Inflammatory macrophage (primary cell): ENCODE results near the gene CMSS1.

Experiments
- DNase-seq, 2 donors: peaks; one replicate each; pipeline ENCODE4 v3.0.0-alpha.2; 2020 to 2022

CMSS1 gene

GRCh38 chr3:99938270-99938911, 120.7 kb downstream of the CMSS1 start:
- DNase-seq: no peak

GRCh38 chr3:99939876-99940275, 122.2 kb downstream of the CMSS1 start:
- DNase-seq: no peak

DNA sequence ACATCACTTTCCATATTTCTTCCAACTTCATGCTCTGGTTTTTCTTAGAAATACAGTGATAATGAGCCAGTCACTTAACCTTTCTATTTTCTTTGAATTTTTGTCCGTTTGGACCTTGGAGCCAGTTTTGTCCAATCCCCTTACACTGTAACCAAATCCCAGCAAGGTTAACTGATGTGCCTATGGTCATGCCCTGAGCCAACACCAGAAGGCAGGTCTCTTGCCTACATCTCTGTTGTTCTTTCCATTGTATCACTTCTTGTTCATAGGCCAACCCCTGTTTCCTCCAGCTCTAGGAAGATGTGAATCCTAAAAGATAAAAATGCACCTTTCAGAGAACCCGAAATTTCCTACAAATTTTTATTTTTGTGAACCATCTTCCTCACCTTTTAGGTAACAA, 122.7 kb downstream of the CMSS1 start:
- DNase-seq: no peak

DNA sequence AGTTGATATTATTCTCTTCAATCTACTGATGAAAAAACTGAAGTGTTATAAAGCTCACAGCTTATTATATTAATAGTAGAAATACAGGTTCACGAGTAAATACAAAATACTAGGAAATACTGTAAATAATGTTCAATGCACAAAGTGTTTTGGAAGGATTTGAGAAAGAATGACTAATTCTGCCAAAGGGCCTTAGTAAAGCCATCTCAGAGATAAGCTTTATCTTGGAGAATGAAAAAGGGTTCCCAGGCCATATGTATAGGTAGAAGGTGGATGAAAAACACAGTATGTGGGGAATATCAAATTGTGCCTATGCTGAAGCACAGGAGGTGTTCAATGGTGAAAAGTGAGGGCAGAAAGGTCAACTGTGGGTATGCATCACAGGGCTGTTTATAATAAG, 123.5 kb downstream of the CMSS1 start:
- DNase-seq: no peak

DNA sequence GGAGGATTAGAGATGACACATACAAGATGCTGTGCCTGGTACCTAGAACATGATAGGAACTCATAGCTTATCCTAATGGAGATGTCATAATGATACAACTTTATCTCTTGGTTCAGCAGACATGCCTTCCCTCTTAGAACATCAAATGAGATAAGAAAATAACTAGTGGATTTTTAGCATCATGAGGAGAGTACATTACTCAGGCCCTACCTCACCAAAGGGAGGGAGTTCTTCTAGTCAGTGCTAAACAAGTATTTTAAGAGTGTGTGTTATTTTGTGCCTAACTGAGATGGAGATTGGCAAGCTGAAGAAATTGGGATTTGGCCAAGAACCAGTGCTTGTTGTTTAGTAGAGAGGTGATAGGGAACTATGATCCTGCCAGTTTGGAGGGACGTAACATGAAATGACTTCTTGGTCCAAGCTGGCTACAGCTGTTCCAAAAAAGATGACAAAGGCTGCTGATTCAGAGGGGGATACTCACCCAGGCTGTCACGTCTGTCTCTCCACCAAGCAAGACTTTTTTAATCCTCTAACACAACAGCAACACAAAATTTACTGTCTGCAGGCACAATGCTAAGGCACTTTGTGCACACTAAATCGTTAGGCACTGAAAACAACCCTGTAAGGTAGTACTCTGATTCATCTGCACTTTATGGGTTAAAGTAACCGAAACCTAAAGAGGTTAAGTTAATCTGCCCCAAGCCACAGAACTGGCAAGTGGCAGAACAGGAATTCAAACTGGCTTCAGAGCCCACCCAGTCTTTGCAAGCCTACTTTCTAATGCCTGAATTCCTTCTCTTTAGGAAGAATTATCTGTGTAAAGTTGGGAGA, 126.5 kb downstream of the CMSS1 start:
- no peak for DNase-seq

DNA sequence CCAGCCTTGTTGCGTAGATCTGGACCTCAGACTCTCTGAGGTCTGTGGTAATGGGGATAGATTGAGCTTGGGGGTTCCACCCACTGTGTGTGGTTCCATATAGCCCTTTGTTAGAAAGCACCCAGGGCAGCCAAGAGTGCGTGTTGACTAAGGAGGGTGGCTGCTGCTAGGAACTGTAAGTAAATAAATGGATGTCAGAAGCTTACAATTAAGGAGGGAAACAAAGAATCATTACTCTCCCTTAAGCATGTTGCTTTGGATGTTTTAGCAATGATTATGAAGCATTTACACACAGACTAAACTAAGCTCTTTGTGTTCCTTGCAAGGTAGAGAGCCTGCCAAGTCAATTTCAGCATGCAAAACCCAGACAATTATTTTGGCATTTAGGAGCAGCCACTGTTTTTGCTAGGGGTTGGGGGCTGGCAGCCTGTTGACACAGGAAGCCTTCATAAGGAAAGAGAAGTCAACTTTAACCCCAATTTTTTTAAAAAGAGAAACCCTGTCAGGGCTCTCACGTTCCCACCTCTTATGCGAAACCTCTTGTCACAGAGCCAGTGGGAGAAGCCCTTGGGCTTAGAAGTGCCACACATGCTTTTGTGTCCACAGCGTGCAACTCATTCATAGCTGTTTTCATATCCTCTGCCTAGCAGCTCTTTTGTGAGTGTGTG, 127.8 kb downstream of the CMSS1 start:
- no peak for DNase-seq

GRCh38 chr3:99947356-99947755, 129.7 kb downstream of the CMSS1 start:
- DNase-seq: no peak

- DNase-seq: no peak
Measured at GRCh38 chr3:99948467-99949089, 130.9 kb downstream of the CMSS1 start.

DNA sequence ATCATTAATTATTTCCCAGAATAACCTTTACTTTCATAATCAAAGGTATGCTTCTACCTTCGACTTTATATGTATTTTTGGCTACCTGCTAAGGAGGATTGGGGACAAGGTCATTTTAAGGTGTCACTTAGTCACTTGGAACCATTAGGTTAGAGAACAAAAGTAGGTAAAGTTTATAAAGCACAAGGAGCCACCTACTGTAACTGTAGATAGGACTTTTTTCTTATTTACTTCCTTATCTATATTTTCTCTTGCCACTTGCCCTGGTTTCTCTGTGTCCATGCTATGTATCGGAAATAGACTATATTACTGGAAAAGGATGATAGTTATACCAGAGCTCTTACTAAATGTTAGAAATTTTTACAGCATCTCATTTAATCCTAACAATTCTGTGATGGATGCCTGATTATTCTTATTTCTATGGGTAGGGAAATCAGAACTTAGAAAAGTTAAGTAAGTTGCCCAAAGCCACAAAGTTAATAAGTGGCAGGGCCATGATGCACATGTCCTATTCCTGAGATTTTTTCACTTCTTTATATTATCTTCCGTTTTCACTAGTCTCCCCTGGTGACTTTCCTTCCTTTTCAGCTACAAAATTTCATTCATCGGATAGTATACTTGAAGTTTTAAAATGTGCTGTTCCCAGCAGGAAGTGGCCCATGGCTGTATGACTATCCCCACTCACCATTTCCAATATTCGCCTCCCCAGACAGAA, 132.5 kb downstream of the CMSS1 start:
- no peak for DNase-seq

- DNase-seq: peak; percentile 38 to 68
Measured at GRCh38 chr3:99950921-99951320, 133.3 kb downstream of the CMSS1 start.

GRCh38 chr3:99951701-99952100, 134.0 kb downstream of the CMSS1 start:
- DNase-seq: no peak

DNA sequence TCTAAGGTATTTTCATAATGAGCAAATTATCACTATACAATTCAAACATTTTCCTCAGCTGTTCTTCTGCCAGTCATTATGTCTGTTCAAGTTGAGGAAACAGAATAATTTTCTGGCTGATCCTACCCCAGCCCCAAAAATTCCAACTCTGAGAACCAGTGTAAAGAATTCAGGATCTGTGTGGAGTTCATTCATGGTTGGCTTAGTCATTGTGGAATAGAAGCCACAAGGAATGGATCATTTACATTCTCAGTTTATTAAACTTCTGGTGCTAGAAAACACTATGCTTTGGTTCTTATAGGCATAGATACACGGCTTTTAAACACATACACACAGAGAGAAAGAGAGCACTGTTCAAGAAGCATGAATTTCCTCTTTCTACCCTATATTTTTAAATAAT, 134.6 kb downstream of the CMSS1 start:
- no peak for DNase-seq

GRCh38 chr3:99953596-99953995, 135.9 kb downstream of the CMSS1 start:
- DNase-seq: peak in 1 of 2 donors; percentile 8

- no peak for DNase-seq
Measured at GRCh38 chr3:99954914-99955644, 137.4 kb downstream of the CMSS1 start.

GRCh38 chr3:99955773-99956562, 138.3 kb downstream of the CMSS1 start:
- no peak for DNase-seq

DNA sequence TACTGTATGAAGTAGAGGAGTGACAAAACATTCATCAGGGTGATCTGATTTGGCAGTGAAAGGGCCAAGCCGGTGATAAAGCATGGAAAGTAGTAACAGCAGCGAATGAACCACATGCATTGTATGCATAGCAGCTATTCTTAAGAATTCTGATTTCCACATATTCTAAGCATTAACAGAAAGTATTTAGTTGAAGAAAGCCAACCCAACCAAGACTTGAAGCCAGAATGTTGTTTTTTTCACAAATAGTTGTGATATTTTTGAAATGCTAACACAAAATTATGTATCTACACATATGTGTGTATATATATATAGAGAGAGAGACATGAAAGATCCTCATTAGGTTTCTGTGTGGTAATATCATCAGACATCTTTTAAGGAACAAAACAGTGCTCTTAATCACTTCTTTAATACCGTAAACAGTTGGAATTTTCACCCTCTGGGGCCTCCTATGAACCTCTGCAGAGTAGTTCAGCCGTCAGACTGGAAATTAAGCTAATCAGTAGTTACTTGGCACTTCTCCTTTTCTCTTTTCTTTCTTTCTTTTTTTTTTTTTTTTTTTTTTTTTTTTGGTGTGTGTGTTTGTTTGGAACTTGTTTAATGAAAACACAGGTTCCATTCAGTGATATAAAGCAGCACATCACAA, 139.6 kb downstream of the CMSS1 start:
- DNase-seq: no peak

DNA sequence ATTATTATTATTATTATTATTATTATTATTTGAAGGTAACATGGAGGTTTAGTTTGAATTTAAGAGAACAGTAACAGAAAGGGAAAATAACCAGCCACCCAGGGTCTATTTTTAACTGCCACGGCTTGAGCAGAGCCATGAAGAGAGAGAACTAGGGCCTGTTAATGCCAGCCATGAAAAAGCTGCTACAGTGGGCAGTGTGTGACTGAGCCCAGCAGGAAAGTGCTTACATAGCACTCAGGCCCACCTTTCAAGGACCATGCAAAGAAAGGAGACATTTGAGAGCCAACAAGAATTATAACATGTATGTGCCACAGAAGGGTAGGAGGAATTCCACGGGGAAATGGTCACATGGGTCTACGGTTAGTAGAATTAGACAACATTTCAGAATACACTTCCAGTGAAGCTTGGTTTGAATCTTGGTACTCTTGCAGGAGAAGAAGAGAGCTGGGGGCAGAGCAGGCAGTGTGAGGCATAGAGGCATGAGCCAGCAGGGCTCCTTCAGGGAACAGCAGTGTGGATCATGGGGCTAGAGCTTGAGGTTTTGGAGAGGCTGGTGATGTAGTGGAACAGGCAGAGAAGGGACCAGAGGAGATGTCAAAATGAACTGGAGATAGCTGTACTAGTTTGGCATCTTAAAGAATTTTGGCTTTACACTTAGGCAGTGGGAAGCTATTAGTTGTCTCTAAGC, 140.7 kb downstream of the CMSS1 start:
- no peak for DNase-seq

GRCh38 chr3:99960123-99960878, 142.6 kb downstream of the CMSS1 start:
- DNase-seq: no peak

DNA sequence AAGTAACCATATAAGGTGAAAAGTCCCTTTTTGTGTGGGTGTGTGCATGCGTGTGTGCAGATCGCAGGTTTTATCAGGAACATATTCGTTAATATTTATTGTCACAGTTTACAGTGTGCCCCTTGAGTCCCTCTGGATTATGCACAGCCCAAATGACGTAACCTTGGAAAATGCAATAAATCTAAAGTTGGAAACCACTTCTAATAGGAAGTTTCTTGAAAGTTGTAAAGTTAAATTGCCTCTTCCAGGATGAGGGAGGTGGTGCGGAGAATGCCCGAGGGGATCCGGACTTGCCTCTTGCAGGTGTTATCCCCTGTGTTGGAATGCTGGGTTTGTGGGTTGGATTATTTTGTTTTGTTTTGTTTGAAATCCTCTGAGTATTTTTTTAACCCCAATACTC, 143.3 kb downstream of the CMSS1 start:
- no peak for DNase-seq
